ENCODE measurements around the gene ACKR4.

GRCh38 chr3:132630612-132631011, 33.5 kb downstream of the ACKR4 start:
- TF ChIP-seq POLR2A (IDR thresholded peaks at IDR 0.05), result no peak
- TF ChIP-seq, protein P1, sequence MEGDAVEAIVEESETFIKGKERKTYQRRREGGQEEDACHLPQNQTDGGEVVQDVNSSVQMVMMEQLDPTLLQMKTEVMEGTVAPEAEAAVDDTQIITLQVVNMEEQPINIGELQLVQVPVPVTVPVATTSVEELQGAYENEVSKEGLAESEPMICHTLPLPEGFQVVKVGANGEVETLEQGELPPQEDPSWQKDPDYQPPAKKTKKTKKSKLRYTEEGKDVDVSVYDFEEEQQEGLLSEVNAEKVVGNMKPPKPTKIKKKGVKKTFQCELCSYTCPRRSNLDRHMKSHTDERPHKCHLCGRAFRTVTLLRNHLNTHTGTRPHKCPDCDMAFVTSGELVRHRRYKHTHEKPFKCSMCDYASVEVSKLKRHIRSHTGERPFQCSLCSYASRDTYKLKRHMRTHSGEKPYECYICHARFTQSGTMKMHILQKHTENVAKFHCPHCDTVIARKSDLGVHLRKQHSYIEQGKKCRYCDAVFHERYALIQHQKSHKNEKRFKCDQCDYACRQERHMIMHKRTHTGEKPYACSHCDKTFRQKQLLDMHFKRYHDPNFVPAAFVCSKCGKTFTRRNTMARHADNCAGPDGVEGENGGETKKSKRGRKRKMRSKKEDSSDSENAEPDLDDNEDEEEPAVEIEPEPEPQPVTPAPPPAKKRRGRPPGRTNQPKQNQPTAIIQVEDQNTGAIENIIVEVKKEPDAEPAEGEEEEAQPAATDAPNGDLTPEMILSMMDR (IDR thresholded peaks at IDR 0.05), result no peak

Data from adrenal gland (tissue), 5 donors.